HG03095 (cell line): ENCODE results near the gene APEH.
"Not testable (repeated sequence)": the region's sequence is repeated elsewhere in the genome, so short reads cannot be mapped to it uniquely, and the experiment has no call there.

Experiments used
- ATAC-seq: cut with Tn5 transposase; IDR thresholded peaks from one replicate; pipeline ENCODE4 v1.9.1; 2021; ENCODE audit warnings: moderate library complexity; ENCODE audit not compliant: unreplicated experiment

Gene APEH

DNA sequence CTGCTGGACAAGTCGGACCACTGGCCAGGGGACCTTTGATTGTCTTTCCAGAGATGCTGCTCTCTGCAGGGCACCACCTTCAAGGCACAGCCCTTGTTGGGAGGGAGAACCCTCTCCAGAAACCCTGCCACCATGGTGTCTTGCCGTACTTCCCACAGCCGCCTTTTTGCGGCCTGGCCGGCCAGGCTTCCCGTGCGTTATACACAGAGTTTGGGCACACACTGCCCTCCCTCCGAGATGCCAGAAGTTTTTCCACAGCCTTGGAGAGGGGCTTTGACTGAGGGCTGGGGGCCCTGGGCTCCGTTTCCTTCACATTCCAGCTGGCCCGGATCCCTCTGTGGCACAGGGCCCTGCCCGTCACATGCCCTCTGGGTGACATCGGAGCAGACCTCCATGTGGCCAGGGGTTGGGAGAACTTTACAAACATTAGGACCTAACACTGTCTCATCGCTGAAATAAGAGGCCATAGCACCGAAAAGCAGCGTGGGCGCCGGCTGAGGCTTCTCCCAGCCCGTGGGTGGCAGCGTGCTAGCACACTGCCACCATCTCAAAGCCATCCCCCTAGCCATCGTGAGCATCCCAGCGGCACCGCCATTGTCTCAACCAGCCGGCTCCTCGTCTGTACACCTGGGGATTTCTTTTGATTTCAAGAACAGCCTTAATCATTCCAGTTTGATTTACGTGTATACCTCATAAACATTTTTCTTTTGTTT is 6.3 kb upstream of the APEH start:
- ATAC-seq: no peak

DNA sequence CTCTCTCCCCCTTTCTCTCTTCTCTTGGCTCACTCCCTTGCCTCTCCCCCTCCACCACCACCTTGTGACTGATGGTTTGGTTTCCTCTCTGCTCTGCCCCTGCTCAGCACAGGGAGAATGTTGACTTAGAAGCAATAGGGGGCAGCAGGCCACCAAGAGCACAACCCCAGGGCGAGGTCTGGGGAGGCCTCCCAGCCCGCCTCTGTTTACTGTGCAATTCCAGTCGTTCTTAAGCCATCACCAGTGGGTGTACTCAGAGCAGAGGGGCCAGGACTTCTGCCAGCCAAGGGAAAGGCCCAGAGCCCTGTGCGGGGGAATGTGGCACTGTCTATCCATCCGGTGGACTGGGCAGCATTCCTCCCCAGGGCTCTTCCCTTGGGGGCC is 5.7 kb upstream of the APEH start:
- no peak for ATAC-seq

DNA sequence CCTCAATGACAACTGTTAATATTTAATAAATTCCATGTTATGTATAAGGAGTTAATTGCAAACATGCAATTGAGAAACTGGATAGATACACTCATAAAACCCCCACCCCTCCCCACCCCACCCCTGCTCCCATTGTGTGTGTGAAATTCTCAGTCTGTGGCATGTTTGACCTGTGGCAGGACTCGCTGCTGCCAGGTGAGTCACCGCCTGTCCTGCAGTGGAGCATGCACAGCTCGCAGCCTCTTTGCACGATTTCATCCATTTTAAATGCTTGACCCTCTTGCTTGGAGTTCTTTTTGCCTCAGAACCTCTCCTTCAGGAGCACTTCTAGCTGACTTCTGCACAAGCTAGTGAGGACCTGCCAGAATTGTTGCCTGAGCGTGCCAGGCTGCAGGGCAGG is 5.3 kb upstream of the APEH start:
- no peak for ATAC-seq

DNA sequence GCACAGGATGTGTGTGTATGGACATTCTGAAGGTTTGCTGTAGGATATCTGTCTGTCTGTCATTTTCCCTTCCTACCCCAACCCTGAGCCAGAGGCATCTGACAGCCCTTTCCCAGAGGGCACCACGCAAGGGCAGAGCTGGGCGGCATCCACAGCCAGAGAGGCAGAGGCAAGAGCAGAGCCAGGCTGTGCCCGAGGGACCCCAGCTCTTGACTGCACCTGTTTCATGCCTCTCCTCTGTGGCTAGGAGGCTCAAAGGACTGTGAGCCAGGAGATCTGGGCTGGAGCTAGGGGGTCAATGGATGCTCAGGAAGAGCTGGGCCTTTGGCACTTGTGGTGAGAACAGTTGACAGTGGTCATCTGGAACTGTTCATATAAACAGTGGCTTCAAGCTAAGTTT is 4.8 kb upstream of the APEH start:
- ATAC-seq: no peak

DNA sequence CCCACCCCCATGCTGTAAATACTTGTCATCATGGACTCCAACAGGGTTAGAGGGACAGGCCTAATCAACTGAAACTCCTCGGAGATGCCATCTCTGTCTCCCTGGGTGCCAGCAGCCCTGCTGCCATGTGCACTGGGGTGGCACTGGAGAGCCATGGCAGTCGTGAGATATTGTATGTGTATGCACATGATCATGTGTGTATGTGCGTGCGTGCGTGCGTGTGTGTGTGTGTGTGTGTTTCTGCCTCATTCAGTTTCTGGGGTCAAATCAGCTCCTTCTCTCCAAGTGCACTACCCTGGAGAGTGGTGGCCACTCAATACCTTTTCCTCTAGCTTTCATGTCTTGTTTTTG is 3.2 kb upstream of the APEH start:
- no peak for ATAC-seq

DNA sequence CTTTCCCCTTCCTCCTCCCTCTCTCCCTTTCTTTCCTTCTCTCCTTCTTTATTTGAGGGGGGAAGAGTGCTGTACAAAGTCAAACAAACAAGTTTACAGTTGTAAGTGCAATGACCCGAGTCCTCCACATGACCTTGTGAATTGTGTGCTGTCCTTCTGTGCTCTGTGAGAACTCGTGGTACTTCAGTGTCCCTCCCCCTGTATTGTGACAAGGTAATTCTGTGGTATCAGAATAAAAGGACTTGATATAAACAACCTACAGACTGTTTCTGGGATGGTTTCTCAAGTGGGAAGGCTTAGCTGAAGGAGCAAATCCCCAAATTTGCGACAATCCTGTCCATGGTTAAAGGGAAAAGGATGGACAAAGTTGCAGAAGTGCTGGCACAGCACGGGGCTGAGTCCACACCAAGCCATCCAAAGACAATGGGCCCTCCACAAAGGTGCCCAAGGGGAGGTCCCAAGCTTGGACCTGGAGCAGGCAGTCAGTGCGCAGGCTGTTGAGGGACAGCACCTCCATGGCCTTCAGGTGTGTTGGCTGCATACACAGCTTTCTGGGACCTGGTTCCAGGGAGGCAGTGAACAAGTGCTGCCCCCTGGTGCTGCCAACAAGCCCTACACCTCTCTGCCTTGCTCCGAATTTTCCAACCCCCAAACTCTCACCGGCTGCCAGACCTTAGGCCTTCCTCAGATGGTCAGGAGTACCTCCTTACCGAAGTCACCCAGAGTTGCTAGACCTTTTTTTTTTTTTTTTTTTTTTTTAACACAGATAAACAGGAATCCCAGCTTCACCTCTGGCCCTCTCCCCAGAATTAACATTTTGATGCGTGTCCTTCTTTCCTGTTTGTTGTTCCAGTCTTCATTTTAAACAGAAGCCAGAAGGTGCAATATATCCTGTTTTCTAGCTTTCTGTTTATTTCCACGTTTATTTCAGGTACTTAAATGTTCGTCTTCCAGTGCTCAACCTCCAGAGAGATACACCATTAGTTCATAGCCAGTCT is 2.6 kb upstream of the APEH start:
- ATAC-seq: no peak

DNA sequence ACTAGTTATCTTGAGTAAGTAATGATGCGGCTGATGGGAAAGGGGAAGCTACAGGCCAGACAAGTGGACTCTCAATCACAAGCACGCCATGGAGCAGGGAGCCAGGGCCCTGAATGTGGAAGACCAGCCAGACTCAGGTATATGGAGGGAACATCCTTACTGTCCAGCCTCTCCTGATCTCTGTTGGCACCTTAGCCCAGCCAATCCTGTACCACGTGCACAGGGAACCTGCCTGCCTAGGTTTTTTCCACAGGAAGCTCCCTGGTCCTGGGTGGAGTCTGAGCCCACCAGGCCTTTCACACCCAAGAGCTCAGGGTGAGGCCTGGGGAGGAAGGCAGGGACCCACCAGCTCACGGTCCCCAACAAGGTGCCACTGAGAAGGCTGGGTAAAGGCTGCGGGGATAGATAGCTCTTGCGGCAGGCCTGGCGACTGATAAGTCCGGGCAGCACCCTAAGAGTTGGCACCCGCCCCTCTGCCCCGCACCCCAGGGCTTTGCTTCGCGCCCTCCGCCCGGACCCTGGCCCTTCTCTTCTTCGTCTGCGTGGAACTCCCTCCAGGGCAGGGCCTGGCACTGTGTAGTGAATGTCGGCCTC is 933 bp upstream of the APEH start:
- ATAC-seq: peak; percentile 2

DNA sequence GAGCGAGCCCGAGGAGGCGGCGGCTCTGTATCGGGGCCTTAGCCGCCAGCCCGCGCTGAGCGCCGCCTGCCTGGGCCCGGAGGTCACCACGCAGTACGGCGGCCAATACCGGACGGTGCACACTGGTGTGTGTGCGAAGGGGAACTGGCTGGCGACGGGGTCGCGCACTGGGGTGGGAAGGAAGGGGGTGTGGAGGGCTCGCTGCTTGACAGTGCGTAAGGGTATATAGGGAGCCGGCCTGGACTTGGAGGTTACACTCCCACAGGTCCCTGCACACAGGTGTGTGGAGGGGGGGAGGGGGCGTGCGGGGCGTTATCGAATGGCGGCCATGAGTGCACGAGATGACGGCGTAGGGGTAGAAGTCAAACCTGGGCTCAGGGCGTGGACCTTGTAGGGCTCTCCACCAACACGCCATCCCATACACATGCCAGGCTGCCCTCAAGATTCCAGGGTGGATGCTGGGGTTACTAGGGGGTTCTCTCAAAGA is 389 bp downstream of the APEH start:
- ATAC-seq: peak; percentile 24

DNA sequence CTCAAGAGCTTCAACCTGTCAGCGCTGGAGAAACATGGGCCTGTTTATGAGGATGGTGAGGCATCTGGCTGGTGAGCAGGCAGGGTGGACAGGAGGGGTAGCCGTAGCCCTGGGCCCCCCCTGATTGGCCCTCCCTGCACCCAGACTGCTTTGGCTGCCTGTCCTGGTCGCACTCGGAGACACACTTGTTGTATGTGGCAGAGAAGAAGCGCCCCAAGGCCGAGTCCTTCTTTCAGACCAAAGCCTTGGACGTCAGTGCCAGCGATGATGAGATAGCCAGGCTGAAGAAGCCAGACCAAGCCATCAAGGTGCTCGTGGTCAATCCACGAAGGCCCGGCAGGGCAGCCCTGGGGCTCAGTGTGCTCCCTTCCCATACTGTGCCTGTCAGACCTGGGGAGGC is 1.8 kb downstream of the APEH start:
- ATAC-seq: no peak

DNA sequence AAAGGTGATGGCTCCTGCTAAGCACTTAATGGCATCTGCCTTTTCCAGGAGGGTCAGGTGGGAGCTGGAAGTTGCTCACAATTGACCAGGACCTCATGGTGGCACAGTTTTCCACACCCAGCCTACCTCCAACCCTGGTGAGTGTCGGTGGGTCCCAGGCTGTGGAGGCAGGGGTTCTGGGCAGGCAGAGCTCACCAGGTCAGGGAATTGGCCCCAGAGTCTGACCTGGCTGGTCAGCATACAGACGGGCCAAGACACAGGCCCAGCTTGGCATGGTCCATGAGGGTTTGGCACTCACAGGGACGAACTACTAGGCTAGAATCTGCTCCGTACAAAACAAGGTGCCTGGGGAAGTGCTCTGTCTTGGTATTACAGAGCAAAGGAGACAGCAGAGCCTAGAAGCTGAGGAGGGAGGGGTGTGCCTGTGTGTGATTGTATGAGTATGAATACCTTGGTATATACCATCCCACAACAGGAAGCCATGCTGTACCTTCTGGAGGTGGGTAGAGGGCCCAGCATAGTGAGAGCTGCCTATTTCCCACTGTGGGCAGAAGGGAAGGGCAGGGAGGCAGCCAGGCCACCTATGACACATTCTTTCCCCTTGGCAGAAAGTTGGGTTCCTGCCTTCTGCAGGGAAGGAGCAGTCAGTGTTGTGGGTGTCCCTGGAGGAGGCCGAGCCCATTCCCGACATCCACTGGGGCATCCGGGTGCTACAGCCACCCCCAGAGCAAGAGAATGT is 6.5 kb downstream of the APEH start:
- ATAC-seq: no peak

DNA sequence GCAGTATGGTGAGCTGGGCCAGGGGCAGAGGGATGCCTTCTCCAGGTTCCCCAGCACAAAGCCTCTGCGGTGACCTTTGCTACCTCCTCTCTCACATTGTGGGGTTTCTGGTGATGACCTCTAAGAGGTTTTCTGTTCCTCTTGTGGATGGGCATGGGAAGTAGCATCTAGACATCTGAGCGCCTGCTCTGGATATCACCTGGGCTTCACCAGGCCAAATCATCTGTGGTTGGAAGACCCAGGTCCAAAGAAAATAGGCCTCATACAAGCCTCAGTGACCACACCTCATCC is 7.0 kb downstream of the APEH start:
- no peak for ATAC-seq

DNA sequence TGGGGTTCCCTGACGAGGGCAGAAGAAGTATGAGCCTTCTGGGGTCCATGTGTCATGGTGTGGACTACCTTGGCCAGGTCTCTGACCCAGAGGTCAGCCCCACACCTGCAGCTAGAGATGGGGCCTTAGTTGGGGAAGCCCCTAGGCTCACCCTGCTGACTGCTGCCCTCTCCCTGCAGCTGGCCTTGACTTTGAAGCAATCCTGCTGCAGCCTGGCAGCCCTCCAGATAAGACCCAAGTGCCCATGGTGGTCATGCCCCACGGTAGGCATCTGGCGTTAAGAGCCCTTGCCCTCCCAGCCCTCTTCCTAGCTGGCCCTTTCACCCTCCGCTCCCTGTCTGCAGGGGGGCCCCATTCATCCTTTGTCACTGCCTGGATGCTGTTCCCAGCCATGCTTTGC is 7.4 kb downstream of the APEH start:
- ATAC-seq: no peak

DNA sequence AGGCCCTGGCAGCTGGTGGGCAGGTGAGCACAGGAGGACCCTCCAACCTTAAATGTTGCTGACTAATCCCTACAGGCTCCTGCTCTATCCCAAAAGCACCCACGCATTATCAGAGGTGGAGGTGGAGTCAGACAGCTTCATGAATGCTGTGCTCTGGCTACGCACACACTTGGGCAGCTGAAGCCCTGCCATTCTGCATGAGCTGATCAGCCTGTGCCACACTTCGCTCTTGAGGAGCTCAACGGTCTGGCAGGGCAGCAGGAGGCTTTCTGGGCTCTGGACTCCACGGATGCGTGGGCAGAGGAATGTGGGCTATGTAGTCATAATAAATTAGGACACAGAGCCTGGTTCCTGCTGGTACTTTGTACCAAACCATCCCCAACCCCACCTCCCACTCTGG is 9.0 kb downstream of the APEH start:
- no peak for ATAC-seq

DNA sequence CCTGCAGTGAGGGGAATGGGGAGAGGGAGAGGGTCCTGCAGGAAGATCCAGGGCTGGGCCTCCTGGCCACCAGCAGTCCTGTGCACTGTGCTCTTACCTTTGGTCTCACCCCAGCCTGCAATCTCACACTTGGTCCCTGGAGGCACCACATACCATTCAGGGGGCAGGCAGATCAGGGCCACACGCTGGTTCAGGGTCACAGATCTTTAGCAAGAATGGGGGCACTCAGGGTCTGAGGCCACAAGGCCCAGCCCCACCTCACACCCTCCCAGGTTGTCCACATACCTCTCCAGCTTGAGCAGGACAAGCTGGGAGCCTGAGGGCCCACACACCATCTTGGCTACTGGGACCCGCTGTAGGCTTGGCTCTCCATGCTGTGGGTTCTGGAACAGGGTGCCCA is 10.3 kb downstream of the APEH start:
- ATAC-seq: not testable (repeated sequence)

DNA sequence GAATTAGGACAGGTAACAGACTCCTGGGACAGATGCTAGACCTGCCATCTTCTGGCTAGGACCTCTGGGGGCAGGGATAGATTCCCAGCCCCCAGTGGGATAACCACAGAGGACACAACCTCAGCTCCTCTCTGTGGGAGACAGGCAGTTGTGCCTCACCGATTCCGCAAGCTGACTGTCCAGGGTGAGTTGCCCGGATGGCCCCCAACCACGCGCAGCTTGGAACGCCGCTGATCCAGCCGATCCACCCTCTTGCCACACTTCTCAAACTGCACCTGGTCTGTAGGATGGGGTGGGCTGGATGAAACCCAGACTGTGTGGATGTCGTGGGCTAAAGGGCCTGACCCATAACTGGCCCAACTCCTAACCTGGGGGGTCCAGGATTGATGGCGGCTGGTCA is 11.0 kb downstream of the APEH start:
- ATAC-seq: not testable (repeated sequence)

DNA sequence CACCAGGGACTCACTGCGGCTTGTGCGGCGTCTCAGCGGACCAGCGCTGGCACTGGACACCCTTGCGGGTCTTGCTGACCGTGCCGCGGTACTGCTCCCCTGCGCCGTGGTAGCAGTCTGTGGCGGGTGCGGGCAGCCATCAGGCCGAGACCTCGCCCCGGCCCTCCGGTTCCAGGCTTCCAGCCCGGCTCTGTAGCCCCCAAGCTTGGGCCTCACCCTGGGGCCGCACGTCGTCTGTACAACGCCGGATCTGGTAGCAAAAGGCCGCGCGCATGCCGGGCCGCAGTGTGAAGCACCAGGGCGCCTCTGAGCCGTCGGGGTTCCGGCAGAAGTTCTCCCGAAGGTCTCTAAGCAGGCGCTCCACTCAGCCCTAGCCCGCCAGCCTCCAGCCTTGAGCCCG is 11.7 kb downstream of the APEH start:
- ATAC-seq: not testable (repeated sequence)

DNA sequence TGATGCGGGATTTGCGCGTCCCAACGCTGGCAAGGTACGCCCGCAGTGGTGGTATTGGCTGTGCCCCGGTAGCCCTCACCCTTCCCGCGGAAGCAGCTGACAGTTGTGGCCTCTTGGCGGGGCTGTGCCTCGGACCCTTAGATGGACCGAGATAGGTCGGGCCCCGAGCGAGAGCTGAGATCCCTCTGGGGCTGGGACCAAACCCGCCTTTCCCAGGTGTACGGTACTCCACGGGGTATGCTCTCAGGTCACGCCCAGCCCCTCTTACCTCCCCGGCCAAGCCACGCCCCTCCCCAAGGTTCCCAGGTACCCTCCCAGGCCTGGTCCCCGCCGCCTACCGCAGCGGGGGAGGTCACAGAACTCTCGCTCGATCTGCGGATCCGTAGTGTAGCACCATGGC is 12.2 kb downstream of the APEH start:
- ATAC-seq: not testable (repeated sequence)

DNA sequence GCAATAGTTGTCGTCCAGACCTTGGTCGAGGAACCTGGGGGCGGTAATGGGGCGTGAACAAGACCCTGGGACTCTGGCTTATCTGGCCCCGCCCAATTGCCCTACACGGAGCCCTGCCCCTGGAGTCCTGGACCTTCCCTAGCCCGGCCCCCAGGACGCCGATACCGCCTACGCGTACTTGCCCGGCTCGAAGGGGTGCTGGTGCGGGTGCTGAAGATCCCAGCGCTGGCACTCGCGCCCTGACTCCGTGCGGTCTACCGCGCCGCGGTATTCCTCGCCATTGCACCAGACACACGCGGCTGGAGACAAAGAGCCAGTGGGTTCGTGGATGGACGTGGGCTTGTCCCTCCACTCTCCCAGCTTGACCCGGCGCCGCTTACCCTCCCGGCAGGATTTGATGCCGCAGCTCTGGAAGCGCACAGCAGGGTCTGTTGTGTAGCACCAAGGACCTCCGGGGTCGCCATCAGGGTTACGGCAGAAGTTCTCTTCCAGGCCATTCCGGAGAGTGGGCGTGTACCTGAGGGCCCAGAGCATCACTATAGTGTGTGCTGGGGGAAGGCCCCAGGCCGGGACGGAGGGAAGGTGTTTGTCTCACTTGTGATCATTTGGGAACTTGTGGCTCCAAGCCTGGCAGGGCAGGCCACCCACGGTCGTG is 12.7 kb downstream of the APEH start:
- ATAC-seq: not testable (repeated sequence)

DNA sequence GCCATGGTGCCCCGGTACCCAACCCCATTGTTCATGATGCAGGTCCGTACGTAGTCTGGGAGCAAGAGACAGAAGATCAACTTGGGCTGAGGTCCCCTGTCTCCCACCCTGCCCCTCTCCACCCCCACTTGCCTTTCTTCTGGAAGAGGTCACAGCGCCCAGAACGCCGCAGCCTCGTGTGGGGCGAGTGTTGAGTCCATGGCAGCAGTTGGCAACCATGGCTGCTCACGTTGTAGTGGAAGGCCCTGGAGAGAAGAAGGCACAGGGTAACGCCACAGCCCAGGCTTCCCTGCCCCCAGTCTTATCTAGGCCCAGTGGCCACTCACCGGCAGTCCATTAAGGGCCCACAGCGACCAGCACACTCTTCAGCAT is 13.3 kb downstream of the APEH start:
- not testable (repeated sequence) for ATAC-seq

DNA sequence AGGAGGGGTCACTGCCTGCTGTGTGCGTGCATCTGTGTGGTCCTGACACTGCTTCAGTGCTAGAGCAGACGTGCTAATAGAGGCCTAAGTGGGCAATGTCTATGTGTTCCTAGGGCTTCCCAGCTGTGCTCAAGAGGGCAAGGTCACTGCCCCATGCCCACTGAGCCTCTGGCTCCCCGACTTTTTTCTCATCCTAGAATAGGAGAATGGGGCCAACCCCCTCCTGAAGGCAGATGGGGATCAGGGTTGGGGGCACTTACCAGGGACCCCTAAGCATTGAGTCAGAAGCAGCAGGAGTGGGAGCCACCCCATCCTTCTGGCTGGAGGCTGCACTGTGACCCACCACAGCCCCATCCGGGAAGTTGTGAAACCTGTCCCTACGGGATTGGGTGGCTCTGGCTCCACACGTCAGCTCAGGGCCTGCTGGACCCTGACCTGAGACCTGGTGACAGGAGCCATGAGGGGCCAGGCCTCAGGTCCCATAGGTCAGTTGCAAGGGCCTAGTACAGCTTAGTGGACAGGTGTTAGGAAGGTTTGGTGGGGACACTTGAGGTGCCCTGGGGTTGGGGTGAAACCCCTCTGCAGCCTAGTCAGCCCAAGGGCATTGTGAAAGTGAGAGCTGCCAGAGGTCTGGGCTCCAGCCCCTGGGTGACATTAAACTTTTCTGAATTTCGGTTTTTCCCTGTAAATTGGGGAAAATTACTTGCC is 14.3 kb downstream of the APEH start:
- ATAC-seq: not testable (repeated sequence)
